GM04503 (cell line): ENCODE results near the gene TXNRD1.
"Not testable (repeated sequence)": the region's sequence is repeated elsewhere in the genome, so short reads cannot be mapped to it uniquely, and the experiment has no call there.

Experiments used
- DNase-seq: peaks from one replicate; pipeline ENCODE4 v3.0.0-alpha.2; 2012; ENCODE audit warnings: low read depth

The TXNRD1 gene

DNA sequence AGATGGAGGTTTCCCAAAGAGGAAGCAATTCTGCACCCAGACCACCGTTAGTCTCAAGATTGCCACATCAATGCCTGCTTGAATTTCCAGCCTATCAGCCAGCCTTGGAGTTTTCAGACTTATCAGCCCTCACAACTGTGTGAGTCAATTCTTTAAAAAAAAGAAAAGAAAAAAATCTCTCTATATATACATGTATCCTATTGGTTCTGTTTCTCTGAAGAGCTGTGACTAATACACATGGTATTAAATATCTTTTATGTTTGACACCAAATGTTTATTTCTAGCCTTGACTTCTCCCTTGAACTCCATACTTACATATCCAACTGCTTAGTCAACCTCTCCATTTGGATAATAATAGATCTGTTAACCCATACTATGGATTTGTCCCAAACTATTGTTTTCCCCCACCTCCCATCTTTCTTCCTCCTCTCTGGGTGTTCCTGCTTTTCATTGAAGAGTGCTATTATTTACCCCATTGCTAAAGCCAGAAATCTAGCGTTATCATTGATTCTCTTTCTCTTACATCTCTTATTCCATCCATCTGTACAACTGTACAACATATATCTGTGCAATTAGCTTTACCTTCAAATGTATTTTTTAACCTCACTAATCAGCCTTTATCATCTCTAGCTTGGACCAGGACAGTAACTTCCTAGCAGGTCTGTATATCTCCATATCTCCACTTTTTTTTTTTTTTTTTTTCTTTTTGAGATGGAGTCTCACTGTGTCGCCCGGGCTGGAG, 65.3 kb downstream of the TXNRD1 start:
- DNase-seq, result peak; percentile 95

GRCh38 chr12:104281636-104282035, 66.1 kb downstream of the TXNRD1 start:
- peak; percentile 45 for DNase-seq

DNA sequence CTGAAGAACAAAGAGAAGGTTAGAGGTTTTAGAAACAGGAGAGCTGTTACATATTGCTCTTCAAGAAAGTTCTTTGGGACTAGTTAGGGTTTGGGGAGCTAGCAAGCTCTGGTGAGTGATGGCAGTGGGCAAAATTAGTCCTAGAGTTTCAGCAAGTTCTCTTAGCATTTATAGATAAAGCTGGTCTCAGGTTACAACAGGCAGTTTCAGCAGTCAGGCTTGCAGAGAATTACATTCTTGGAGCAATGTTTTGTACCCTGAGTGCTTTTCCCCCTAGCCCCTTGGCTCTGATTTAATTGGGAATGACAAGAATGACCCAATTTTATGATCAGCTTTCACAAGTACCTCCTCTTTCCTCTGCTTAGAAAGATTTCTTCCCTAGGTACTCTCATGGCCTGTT, 66.5 kb downstream of the TXNRD1 start:
- peak; percentile 27 for DNase-seq

DNA sequence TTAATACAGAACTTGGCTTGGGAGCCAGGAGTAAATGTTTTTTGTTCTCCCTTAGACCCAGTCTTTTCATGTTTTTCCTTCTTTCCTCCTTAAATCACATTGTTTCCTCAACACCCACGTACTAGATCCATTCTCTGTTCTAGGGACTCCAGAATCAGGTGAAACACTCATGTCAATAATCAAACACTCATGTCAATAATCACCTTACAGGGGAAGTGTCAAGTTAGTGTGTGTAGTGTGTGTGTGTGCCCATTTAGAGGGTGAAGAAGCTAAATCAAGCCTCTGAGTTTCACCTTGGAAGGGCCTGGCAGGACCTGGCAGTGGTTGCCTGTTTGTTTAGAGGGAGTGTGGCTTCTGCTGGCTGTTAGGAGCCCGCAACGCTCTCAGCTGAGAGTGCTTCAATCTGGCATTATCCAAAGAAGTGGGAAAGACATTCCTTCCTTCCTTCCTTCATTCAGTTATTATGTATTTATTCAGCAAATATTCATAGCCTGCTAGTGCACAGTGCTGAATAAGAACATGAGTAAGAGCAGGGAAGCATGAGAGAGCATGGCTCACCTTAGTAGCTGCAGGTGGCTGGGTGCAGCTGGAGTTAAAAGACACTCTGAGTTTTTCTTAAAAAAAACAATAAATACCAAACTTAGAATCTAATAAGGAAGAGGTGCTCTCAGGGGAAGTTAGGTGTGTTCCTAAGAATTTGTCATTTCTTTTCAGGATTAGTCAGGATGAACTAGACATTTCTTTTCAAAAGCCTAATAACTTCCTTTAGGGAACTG, 70.3 kb downstream of the TXNRD1 start:
- peak; percentile 20 for DNase-seq

DNA sequence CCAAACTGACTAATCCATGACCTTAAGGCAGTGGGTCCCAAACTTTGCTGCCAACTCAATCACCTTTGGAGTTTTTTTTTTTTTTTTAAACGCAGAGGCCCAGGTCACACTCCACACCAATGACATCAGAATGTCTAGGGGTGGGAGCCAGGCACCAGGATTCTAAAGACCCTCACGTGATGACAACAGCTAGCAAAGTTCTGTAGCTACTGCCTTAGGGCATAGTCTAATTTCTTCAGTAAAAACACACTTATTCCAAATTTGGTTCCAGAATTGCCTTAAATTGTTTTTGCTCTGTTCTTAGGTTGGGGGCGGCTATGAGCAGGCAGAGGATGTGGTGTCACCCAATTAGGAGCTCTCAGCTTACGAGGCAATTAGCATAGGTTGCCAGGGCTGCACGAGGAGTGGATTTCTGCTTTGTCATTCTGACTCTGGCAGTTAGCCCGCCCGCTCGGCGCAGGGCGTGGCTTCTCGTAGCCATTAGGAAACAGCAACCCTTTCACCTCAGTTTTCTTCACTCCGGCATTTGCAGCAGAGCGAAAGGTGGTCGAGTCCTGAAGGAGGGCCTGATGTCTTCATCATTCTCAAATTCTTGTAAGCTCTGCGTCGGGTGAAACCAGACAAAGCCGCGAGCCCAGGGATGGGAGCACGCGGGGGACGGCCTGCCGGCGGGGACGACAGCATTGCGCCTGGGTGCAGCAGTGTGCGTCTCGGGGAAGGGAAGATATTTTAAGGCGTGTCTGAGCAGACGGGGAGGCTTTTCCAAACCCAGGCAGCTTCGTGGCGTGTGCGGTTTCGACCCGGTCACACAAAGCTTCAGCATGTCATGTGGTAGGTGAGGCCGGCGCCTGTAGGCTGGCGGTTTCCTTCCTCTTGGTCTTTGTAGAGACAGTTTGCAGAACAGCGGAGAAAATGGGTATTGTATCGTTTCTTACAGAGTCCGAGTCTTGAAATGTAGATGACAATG, 71.2 kb downstream of the TXNRD1 start:
- peak; percentile 90 for DNase-seq

DNA sequence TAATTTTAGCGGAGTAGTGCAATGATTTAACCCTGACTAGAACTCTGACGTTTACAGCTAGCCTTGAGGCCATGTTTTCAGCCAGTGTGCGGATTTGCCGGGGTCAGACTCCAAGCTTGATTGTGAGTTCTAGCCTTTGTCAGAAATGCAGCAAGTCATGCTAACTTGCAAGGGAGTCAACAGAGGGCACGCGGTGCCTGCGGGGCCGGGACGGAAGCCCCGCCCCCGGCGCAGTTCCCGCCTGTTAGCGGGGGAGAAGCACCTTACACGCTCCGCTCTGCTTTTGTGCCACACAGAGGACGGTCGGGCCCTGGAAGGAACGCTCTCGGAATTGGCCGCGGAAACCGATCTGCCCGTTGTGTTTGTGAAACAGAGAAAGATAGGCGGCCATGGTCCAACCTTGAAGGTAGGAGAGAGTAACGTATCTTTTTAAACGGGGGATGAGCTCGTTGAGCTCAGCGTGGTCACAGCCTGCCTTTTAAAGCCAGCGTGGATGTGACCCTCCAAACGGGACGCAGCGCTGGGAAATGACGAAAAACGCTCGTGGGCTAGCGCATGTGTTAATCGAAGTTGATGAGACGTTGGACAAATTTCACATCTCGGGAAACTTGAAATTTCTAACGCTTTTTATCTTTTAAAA, 73.2 kb downstream of the TXNRD1 start:
- DNase-seq, result peak; percentile 27

- no peak for DNase-seq
Measured at GRCh38 chr12:104290320-104290719, 74.7 kb downstream of the TXNRD1 start.

DNA sequence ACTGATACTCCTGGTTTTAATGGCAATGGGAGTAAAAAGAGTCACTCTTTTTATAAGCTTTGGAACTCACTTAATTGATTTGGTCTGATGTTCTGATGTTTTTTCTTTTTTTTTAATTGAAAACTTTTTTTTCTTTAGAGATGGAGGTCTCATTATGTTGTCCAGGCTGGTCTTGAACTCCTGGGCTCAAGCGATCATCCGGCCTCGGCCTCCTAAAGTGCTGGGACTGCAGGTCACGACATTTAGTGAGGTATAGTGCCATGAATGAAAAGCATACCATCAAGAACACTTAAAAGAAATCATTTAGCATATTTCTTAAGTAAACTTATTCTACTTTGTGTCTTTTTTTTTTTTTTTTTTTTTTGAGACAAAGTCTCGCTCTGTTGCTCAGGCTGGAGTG, 75.3 kb downstream of the TXNRD1 start:
- no peak for DNase-seq

DNA sequence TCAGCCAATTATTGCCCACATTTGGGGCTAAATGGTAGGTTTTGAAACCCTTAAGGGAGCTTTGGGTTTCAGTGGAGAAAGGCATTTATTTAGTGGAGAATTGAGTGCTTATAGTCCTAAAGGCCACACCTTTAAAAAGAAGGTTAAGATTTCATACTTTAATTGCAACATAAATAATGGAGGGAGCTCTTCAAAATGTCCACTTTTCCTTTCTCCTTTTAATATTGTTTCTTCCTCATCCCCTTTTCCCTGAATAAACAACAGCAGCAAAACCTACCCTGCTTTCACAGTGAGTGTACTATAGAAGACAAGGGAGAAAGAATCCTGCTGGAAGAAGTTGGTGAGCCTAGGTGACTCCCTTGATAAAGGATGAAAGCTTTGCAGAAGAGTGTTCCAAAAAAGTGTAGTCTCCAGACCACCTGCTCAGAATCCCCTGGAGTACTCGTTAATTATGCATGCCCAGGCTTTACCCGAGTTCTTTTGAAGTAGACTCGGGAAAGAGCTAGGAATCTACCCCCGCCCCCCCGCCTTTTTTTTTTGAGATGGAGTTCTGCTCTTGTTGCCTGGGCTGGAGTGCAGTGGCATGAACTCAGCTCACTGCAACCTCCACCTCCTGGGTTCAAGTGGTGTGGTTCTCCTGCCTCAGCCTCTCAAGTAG, 76.4 kb downstream of the TXNRD1 start:
- DNase-seq, result no peak

DNA sequence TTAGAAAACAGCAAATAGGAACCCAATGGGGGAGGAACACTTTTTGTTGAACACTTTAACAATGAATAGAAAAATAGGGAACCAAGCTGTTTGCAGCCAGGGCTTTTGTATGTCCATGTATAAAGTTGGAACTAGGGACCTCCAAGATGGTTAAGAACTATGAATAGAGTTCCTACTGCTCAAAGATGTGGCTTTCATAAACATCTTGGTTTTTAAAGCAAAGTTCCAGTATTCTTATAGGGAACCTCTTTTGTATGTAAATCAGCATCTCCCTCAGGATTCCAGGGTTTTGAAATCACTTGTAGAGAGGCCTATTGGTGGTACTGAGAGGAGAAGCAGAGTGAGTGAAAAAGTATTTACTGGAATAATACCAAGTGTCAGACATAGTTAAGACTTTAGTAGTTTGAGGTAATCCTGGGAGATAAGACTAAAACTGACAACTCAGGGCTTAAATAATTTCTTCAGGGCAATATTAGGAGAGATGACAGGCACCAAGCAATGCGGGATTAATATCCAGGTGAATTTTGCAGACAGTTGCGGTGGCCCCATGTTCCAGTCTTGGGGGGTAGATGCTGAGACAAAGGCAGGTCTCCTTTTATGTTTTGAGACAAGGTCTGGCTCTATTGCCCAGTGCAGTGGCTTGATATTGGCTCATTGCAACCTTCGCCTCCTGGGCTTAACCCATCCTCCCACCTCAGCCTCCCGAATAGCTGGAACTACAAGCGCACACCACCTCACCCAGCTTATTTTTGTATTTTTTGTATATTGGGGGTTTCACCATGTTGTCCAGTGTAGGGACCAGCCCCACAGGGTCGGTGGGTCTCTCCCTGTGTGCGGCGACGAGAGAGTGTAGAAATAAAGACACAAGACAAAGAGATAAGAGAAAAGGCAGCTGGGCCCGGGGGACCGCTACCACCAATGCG, 77.6 kb downstream of the TXNRD1 start:
- no peak for DNase-seq

DNA sequence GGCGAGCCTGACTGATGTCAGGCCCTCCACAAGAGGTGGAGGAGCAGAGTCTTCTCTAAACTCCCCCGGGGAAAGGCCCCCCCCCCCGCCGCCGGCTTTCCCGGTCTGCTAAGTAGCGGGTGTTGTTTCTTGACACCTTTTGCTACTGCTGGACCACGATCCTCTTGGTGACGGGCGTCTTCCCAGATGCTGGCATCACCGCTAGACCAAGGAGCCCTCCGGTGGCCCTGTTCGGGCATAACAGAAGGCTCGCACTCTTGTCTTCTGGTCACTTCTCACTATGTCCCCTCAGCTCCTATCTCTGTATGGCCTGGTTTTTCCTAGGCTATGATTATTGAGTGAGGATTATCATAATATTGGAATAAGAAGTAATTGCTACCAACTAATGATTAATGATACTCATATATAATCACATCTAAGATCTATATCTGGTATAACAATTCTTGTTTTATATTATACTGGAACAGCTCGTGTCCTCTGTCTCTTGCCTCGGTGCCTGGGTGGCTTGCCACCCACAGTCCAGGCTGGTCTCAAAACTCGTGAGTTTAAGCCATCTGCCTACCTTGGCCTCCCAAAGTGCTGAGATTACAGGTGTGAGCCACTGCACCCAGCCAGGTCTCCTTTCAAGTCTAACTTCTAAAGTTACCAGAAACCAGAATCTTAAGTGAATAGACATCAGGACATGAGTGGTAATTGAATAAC, 78.7 kb downstream of the TXNRD1 start:
- not testable (repeated sequence) for DNase-seq

DNA sequence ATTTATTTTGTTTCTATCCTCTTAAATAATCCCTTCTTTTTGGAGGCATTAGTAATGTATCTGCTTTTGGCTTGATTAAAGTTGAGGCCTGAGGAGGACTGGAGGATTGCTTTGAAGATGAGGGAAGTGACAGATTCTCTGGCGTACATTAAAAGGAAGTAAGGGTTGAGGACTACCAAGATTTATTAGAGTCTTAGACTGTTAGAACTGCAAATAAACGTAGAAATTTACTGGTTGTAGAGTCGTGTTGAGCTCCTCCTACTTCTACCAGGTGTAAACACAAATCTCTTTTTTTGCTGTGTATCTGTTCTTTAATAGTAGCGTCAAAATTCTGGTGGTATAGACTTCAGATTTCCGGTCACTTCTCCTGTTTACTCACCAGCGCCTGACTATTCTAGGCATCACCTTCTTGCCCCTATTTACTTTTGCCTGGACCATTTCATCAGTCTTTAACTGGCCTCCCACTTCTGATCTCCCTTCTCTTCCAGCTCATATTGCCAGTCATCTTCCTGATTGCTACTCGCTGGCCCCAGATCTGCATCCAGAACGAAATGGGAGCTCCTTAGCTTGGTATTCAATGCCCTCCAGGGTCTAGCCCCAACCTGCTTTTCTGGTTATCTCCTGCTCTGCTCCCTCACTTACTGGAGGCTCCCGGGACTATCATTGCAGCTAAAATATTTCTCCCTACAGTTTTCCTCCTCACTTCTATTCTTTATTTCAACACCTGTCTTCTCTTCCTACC, 79.5 kb downstream of the TXNRD1 start:
- no peak for DNase-seq

- DNase-seq, result no peak
Measured at GRCh38 chr12:104295954-104296353, 80.4 kb downstream of the TXNRD1 start.

DNA sequence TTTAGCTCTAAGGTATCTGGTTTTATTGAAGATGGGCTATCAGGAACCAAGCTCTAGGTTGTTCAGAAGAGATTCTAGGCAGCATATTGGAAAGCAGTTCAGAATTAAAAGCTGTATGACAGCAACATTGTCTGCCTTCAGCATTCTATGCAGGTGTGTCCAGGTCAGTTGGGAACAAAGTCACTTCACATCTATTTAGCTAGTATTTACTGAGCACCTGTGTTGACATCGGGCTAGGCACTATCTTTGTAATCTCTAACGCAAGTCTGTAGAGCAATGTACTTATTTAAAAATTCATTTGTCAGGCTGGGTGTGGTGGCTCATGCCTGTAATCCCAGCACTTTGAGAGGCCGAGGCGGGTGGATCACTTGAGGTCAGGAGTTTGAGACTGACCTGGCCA, 81.1 kb downstream of the TXNRD1 start:
- no peak for DNase-seq

GRCh38 chr12:104297477-104298113, 82.0 kb downstream of the TXNRD1 start:
- DNase-seq, result no peak

- DNase-seq, result no peak
Measured at GRCh38 chr12:104299842-104300481, 84.4 kb downstream of the TXNRD1 start.

DNA sequence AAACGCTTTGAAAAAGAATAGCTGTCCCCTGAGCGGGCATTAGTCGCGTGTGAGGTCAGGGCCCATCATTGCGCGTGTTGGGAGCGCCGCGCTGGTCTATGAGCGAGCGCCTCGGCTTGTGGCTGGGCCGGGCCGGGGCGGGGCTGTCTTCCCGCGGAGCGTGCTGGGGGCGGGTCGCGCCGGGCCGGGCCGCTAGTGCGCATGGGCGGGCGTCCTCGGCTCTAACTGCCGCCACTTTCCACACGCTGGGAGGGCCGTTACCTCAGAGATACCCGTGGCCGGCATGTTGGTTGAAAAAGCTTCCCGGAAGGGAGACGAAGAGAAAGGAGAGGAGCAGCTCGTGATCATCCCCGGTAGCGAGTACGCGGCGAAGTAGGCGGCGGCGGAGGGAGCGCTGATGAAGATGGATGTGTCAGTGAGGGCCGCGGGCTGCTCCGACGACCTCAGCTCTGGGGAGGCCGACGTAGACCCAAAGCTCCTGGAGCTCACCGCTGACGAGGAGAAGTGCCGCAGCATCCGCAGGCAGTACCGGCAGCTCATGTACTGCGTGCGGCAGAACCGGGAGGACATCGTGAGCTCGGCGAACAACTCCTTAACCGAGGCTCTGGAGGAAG, 88.1 kb downstream of the TXNRD1 start, which contains the start of gene EID3:
TSS of gene EID3 (plus strand) at position 202 of the 614 bp plus-strand sequence. CDS start at position 398, 196 bp downstream.
- peak; percentile 31 for DNase-seq
